ENCODE measurements around the gene ZNF385A.
"Not testable (repeated sequence)": the region's sequence is repeated elsewhere in the genome, so short reads cannot be mapped to it uniquely, and the experiment has no call there.

ZNF385A gene

GRCh38 chr12:54355104-54355815, 29.3 kb downstream of the ZNF385A start:
- Mint-ChIP-seq H3K36me3 (ENCODE audit: low read depth) (peaks cover 6% of the 10 kb centered on the region), H3K4me3 (peak overlapping the region; percentile 54 to 70 (median 62)), H3K9me3 (no peaks in the 10 kb centered on the region), H3K4me1 (peaks cover 39% of the 10 kb centered on the region), H3K27ac (no peak overlapping the region), H3K27me3 (ENCODE audit: low read depth) (peaks cover 4% of the 10 kb centered on the region)
- peak in 2 of 3 experiments; percentile 11 to 20 for TF ChIP-seq CTCF (IDR thresholded peaks at IDR 0.05; ENCODE audit: unreplicated experiment in 3 of 3)

- H3K27ac Mint-ChIP-seq: peak overlapping the region in 1 of 3 experiments; percentile 98
- H3K4me1 Mint-ChIP-seq: peaks cover 47% of the 10 kb centered on the region
- H3K9me3 Mint-ChIP-seq; H3K27me3 Mint-ChIP-seq (ENCODE audit: low read depth); H3K4me3 Mint-ChIP-seq: not testable (repeated sequence)
- H3K36me3 Mint-ChIP-seq (ENCODE audit: low read depth): peaks cover 14% of the 10 kb centered on the region
These were observed 30.3 kb downstream of the ZNF385A start for GRCh38 chr12:54354271-54354670.

- H3K9me3 Mint-ChIP-seq: no peaks in the 10 kb centered on the region
- peaks cover 4% of the 10 kb centered on the region for H3K27me3 Mint-ChIP-seq (ENCODE audit: low read depth)
- H3K4me3 Mint-ChIP-seq: peak overlapping the region; percentile 74 to 82 (median 81)
- peaks cover 21% of the 10 kb centered on the region for H3K36me3 Mint-ChIP-seq (ENCODE audit: low read depth)
- H3K4me1 Mint-ChIP-seq: peaks cover 52% of the 10 kb centered on the region
- TF ChIP-seq CTCF (IDR thresholded peaks at IDR 0.05; ENCODE audit: unreplicated experiment in 3 of 3): no peak
- H3K27ac Mint-ChIP-seq: peak overlapping the region in 1 of 3 experiments; percentile 98
These were observed 31.4 kb downstream of the ZNF385A start for GRCh38 chr12:54352891-54353874.

GRCh38 chr12:54352022-54352531, 32.5 kb downstream of the ZNF385A start:
- no peaks in the 10 kb centered on the region for H3K9me3 Mint-ChIP-seq
- H3K4me3 Mint-ChIP-seq: peak overlapping the region; percentile 74 to 82 (median 81)
- peak overlapping the region in 1 of 3 experiments; percentile 98 for H3K27ac Mint-ChIP-seq
- H3K4me1 Mint-ChIP-seq: peaks cover 59% of the 10 kb centered on the region
- peaks cover 4% of the 10 kb centered on the region for H3K27me3 Mint-ChIP-seq (ENCODE audit: low read depth)
- TF ChIP-seq CTCF (IDR thresholded peaks at IDR 0.05; ENCODE audit: unreplicated experiment in 3 of 3): no peak
- H3K36me3 Mint-ChIP-seq (ENCODE audit: low read depth): peaks cover 32% of the 10 kb centered on the region

- no peak for TF ChIP-seq CTCF (IDR thresholded peaks at IDR 0.05; ENCODE audit: unreplicated experiment in 3 of 3)
- peaks cover 63% of the 10 kb centered on the region for H3K4me1 Mint-ChIP-seq
- H3K27ac Mint-ChIP-seq: peak overlapping the region in 1 of 3 experiments; percentile 98
- peaks cover 39% of the 10 kb centered on the region for H3K36me3 Mint-ChIP-seq (ENCODE audit: low read depth)
- peak overlapping the region; percentile 74 to 82 (median 81) for H3K4me3 Mint-ChIP-seq
- H3K27me3 Mint-ChIP-seq (ENCODE audit: low read depth): peaks cover 4% of the 10 kb centered on the region
- H3K9me3 Mint-ChIP-seq: no peaks in the 10 kb centered on the region
These were observed 33.2 kb downstream of the ZNF385A start for GRCh38 chr12:54351341-54351740.

GRCh38 chr12:54350743-54351142, 33.8 kb downstream of the ZNF385A start:
- no peak for TF ChIP-seq CTCF (IDR thresholded peaks at IDR 0.05; ENCODE audit: unreplicated experiment in 3 of 3)

More at GRCh38 chr12:54350743-54351142, 33.8 kb downstream of the ZNF385A start:
- Mint-ChIP-seq H3K27ac (peak overlapping the region in 1 of 3 experiments; percentile 98), H3K4me3 (peak overlapping the region; percentile 6 to 32 (median 10)), H3K9me3 (no peaks in the 10 kb centered on the region), H3K27me3 (ENCODE audit: low read depth) (peaks cover 4% of the 10 kb centered on the region), H3K36me3 (ENCODE audit: low read depth) (peaks cover 40% of the 10 kb centered on the region), H3K4me1 (peaks cover 63% of the 10 kb centered on the region)

Measured in nephron (organoid).